Transverse colon (tissue), 4 donors: ENCODE measurements around the gene HES4. TPM values are rescaled to one million over a fixed set of nuclear protein-coding genes. Genes with fewer than 3 reads are reported as not detected.

Experiments used
- DNase-seq: peaks from one replicate; pipeline ENCODE4 v3.0.0-alpha.2; 2019
- H3K27ac ChIP-seq, 4 donors: fragments of 200-600 bp; sonication (generic); 2 replicates each; pipeline ENCODE4 v1.5.1; 2016 to 2018; ENCODE audit warnings: inconsistent platforms in 4 of 4
- H3K27me3 ChIP-seq: fragments of 200-600 bp; sonication (generic); 2 replicates; pipeline ENCODE4 v1.5.1; 2017; ENCODE audit warnings: inconsistent platforms
- H3K36me3 ChIP-seq, 4 donors: fragments of 200-600 bp; sonication (generic); 2 replicates each; pipeline ENCODE4 v1.5.1; 2017 to 2019; ENCODE audit warnings: inconsistent platforms in 4 of 4
- H3K4me1 ChIP-seq, 4 donors: fragments of 200-600 bp; sonication (generic); 2 replicates each; pipeline ENCODE4 v1.5.1; 2017 to 2020; ENCODE audit warnings: inconsistent platforms in 4 of 4
- H3K4me3 ChIP-seq, 4 donors: fragments of 200-600 bp; sonication (generic); 1 replicate in 1 of 4; 2 replicates in 3 of 4; pipeline versions ENCODE4 v1.5.1 to v1.6.1; 2017 to 2019; ENCODE audit warnings: inconsistent platforms in 4 of 4
- H3K9me3 ChIP-seq, 2 donors: fragments of 200-600 bp; sonication (generic); 2 replicates each; pipeline ENCODE4 v1.5.1; 2017 to 2019; ENCODE audit warnings: inconsistent platforms in 2 of 2
- EP300 ChIP-seq: sonication (generic); formaldehyde crosslinking; IDR thresholded peaks from one replicate; pipeline ENCODE4 v1.6.1; 2017; ENCODE audit warnings: antibody characterized with exemption, low read depth
- POLR2A ChIP-seq: fragments of 450-650 bp; IDR thresholded peaks from one replicate; pipeline ENCODE4 v1.6.1; 2016; ENCODE audit warnings: antibody characterized with exemption, mild to moderate bottlenecking, moderate library complexity
- POLR2AphosphoS5 ChIP-seq, 3 donors: sonication (generic); formaldehyde crosslinking; IDR thresholded peaks; one replicate each; pipeline ENCODE4 v1.6.1; 2016; ENCODE audit warnings: antibody characterized with exemption in 3 of 3
- WGBS, 2 donors: methylation state at CpG; one replicate each; pipeline ENCODE4 v1.1.5; 2018; ENCODE audit warnings: low coverage in 1 of 2; 5-methylcytosine and 5-hydroxymethylcytosine counted together
- in situ Hi-C, 4 donors: fragments of 200-750 bp; cut with MboI; loops; one replicate each; pipeline versions ENCODE4 v1.15.0 to v1.15.1; 2017; ENCODE audit warnings: low sequenced_read_pairs in 3 of 4, low pct_ligation_motif_present in 1 of 4, low pct_unique_long_range_greater_than_20kb in 1 of 4
- intact Hi-C: fragments of 100-400 bp; cut with DNase I; formaldehyde crosslinking; loops from one replicate; pipeline ENCODE4 v1.15.1; 2023; ENCODE audit warnings: low total_unique reads
- total RNA-seq, 4 donors: library from RNA; depleted of rRNA; stranded (reverse); fragments of >200 nt; gene quantifications; one replicate each; pipeline ENCODE4 v1.1.0, GENCODE V29; 2016
- TF ChIP-seq, protein P1 (sequence below), 5 experiments: fragments of 200-600 bp in 3 of 5; fragments of 450-650 bp in 2 of 5; sonication (generic) in 3 of 5; IDR thresholded peaks; 1 replicate in 2 of 5; 2 replicates in 3 of 5; pipeline ENCODE4 v1.5.1; 2016 to 2017; ENCODE audit warnings: antibody characterized with exemption in 5 of 5, inconsistent platforms in 3 of 5, mild to moderate bottlenecking in 2 of 5, moderate library complexity in 1 of 5

HES4 gene
- total RNA-seq, 4 donors from 2014 or later: 10.8 to 140 (median 15.7) TPM

DNA sequence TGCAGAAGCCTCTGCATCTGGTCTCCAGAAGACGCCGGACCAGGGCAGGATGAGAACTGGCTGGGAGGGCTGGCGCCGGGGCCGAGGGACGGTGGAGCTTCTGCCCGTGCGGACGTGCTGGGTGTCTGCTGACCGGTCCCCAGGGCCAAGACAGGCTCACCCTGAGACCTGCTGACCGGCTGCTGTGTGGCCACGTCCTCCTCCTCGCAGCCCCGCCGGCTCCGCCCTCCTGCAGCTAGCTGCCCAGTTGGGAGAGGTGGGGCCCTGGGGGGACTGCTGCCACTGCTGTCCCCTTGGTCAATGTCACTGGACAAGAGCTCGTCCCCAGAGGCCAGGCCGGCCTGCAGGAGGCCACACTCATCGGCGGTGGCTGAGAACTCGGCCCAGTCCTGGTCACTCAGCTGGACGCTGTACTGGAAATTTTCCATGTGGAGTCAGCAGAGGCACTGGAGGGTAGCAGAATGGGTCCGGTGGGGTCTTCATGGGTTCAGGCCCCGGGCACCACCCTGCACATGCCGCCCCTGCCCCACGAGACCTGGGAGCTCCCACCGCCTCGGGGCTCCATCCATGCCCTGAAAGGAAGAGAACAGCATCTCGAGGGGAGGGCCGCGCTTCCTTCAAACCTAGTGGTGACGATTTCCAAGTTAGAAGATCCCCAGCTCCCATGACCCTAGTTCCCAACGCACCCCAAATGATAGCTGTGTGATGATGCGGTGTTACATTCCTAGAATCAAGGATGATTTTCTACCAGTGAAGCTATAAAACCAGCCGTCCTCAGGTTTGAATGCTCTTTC is 19.1 kb downstream of the HES4 start:
- WGBS, 2 donors: 58% methylated on average over 20 of the region's 35 CpGs; no CpG with 5 or more reads in 1 of the 2 donors
- intact Hi-C loops: no loop called here
- DNase-seq: no peak
- peaks cover 63% of the 10 kb centered on the region for H3K27me3 ChIP-seq
- no peak overlapping the region for H3K4me3 ChIP-seq
- in situ Hi-C loops: no loop called here
- TF ChIP-seq POLR2A (no peak), POLR2AphosphoS5 (IDR thresholded peaks at IDR 0.05) (no peak), EP300 (no peak)
- TF ChIP-seq, protein P1, sequence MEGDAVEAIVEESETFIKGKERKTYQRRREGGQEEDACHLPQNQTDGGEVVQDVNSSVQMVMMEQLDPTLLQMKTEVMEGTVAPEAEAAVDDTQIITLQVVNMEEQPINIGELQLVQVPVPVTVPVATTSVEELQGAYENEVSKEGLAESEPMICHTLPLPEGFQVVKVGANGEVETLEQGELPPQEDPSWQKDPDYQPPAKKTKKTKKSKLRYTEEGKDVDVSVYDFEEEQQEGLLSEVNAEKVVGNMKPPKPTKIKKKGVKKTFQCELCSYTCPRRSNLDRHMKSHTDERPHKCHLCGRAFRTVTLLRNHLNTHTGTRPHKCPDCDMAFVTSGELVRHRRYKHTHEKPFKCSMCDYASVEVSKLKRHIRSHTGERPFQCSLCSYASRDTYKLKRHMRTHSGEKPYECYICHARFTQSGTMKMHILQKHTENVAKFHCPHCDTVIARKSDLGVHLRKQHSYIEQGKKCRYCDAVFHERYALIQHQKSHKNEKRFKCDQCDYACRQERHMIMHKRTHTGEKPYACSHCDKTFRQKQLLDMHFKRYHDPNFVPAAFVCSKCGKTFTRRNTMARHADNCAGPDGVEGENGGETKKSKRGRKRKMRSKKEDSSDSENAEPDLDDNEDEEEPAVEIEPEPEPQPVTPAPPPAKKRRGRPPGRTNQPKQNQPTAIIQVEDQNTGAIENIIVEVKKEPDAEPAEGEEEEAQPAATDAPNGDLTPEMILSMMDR (IDR thresholded peaks at IDR 0.05): no peak
- no peaks in the 10 kb centered on the region for H3K36me3 ChIP-seq
- no peaks in the 10 kb centered on the region for H3K9me3 ChIP-seq
- H3K27ac ChIP-seq: no peak overlapping the region
- peaks cover 0 to 12% (median 8%) of the 10 kb centered on the region in 4 donors for H3K4me1 ChIP-seq

GRCh38 chr1:980137-980571 is 19.7 kb downstream of the HES4 start:
- H3K9me3 ChIP-seq: no peaks in the 10 kb centered on the region
- no peak for DNase-seq
- no peak overlapping the region for H3K4me3 ChIP-seq
- WGBS, 2 donors: 87% methylated on average over 9 of the region's 13 CpGs; no CpG with 5 or more reads in 1 of the 2 donors
- in situ Hi-C loops (no loop called here), intact Hi-C loops (no loop called here)
- H3K27ac ChIP-seq: no peak overlapping the region
- no peaks in the 10 kb centered on the region for H3K36me3 ChIP-seq
- peaks cover 61% of the 10 kb centered on the region for H3K27me3 ChIP-seq
- TF ChIP-seq EP300 (no peak), POLR2A (no peak), POLR2AphosphoS5 (IDR thresholded peaks at IDR 0.05) (no peak)
- TF ChIP-seq, protein P1 (IDR thresholded peaks at IDR 0.05): no peak
- peaks cover 0 to 14% (median 10%) of the 10 kb centered on the region in 4 donors for H3K4me1 ChIP-seq

DNA sequence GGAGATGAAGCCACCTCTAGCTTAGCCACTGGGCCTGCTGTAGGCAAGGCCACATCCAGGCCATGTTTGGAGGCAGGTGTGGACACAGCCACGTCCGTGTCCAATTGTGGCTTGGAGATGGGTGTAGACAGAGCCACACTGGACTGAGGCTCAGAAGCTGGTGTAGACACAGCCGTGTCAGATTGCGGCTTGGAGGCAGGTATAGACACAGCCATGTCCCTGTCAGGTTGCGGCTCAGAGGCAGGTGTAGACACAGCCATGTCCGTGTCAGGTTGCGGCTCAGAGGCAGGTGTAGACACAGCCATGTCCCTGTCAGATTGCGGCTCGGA is 20.2 kb downstream of the HES4 start:
- WGBS, 2 donors: 86 to 100% methylated on average over 1 to 9 of the region's 9 CpGs
- in situ Hi-C loops (no loop called here), intact Hi-C loops (no loop called here)
- H3K4me3 ChIP-seq: no peak overlapping the region
- H3K36me3 ChIP-seq: no peaks in the 10 kb centered on the region
- peaks cover 0 to 14% (median 10%) of the 10 kb centered on the region in 4 donors for H3K4me1 ChIP-seq
- DNase-seq: no peak
- H3K9me3 ChIP-seq: no peaks in the 10 kb centered on the region
- H3K27me3 ChIP-seq: peaks cover 61% of the 10 kb centered on the region
- TF ChIP-seq, protein P1 (IDR thresholded peaks at IDR 0.05): no peak
- TF ChIP-seq EP300: no peak
- no peak for TF ChIP-seq POLR2A
- TF ChIP-seq POLR2AphosphoS5 (IDR thresholded peaks at IDR 0.05): no peak
- H3K27ac ChIP-seq: no peak overlapping the region

DNA sequence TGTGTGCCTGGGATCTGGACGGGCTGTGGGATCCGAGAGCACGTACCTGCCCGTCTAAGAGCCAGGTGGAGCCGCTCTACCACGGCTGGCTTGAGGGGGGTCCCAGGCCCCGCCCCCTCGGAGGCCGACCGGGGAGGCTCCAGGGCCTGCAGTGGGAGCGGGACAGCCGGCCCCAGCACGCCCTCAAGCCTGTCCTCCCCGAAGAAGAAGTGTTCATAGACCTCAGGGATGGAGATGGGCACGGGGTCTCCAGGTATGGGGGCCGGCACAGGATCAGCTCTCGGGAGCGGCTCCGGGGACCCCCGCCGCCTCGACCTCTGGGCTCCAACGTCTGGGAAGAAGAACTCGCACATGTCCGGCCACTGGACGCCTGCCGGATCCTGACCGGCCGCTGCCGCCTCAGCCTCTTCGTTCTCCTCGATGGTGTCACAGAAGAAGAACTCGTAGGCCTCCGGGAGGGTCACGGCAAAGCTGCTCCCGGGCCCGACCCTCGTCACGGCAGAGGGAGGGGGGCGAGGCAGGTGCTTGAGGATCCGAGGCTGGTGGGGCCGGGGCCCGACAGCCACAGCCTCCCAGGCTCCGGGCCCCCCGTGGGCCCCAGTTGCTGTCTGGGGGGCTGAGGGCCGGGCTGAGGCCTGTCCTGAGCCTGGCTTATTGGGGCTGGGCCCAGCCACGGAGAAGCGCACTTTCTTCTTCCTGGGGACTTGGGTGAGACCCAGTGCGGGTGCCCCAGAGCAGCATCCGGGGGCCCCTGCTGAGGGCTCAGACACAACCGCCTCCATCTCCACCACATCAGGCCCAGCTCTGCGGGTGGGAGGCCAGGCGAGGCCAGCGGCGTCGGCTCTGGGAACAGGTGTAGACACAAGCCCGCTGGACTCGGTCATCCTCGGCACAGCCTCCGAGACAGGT is 20.8 kb downstream of the HES4 start:
- no peak for DNase-seq
- Histone ChIP-seq H3K9me3 (no peaks in the 10 kb centered on the region), H3K4me3 (no peak overlapping the region), H3K27me3 (peaks cover 59% of the 10 kb centered on the region), H3K4me1 (peaks cover 0 to 9% (median 8%) of the 10 kb centered on the region in 4 donors), H3K36me3 (no peaks in the 10 kb centered on the region), H3K27ac (no peak overlapping the region)
- intact Hi-C loops: no loop called here
- 85% methylated on average over 55 of the region's 60 CpGs; no CpG with 5 or more reads in 1 of the 2 donors for WGBS, 2 donors
- TF ChIP-seq, protein P1 (IDR thresholded peaks at IDR 0.05): no peak
- TF ChIP-seq POLR2AphosphoS5 (IDR thresholded peaks at IDR 0.05) (no peak), EP300 (no peak), POLR2A (no peak)
- in situ Hi-C loops: no loop called here
